ENCODE data around the gene ZIC2. TPM values are rescaled to one million over a fixed set of nuclear protein-coding genes. Genes with fewer than 3 reads are reported as not detected.

ZIC2 gene
- total RNA-seq, 4 donors from 2014 or later, result not detected

- Histone ChIP-seq H3K9me3 (peaks cover 0 to 3% (median 0%) of the 10 kb centered on the region in 4 donors), H3K4me3 (no peak overlapping the region), H3K4me1 (peaks cover 0 to 58% (median 17%) of the 10 kb centered on the region in 4 donors), H3K27ac (no peak overlapping the region), H3K36me3 (no peaks in the 10 kb centered on the region), H3K27me3 (peaks cover 8 to 85% of the 10 kb centered on the region in 2 donors)
- TF ChIP-seq POLR2A (IDR thresholded peaks at IDR 0.05) (no peak), EP300 (IDR thresholded peaks at IDR 0.05) (no peak), CTCF (IDR thresholded peaks at IDR 0.05) (no peak)
- WGBS, 2 donors, result 7 to 14% methylated on average over 19 to 30 of the region's 44 CpGs
- no peak for DNase-seq (ENCODE audit: low spot score in 2 of 2)
Measured at GRCh38 chr13:99984461-99985240, 3.1 kb downstream of the ZIC2 start.

- peaks cover 0 to 3% (median 0%) of the 10 kb centered on the region in 4 donors for H3K9me3 ChIP-seq
- 11 to 13% methylated on average over 10 to 20 of the region's 55 CpGs for WGBS, 2 donors
- H3K27me3 ChIP-seq, result peaks cover 5 to 86% of the 10 kb centered on the region in 2 donors
- H3K4me1 ChIP-seq, result peaks cover 0 to 58% (median 11%) of the 10 kb centered on the region in 4 donors
- no peak for DNase-seq (ENCODE audit: low spot score in 2 of 2)
- H3K4me3 ChIP-seq, result no peak overlapping the region
- no peak overlapping the region for H3K27ac ChIP-seq
- TF ChIP-seq POLR2A (IDR thresholded peaks at IDR 0.05), result no peak
- TF ChIP-seq CTCF (IDR thresholded peaks at IDR 0.05), result no peak
- no peak for TF ChIP-seq EP300 (IDR thresholded peaks at IDR 0.05)
- H3K36me3 ChIP-seq, result no peaks in the 10 kb centered on the region
Measured at GRCh38 chr13:99985241-99985874, 3.8 kb downstream of the ZIC2 start.

GRCh38 chr13:99985886-99986527 is 4.4 kb downstream of the ZIC2 start:
- no peak overlapping the region for H3K4me3 ChIP-seq
- H3K36me3 ChIP-seq, result no peaks in the 10 kb centered on the region
- peaks cover 0 to 3% (median 0%) of the 10 kb centered on the region in 4 donors for H3K9me3 ChIP-seq
- TF ChIP-seq EP300 (IDR thresholded peaks at IDR 0.05), result peak in 1 of 2 donors; percentile 38
- no peak for TF ChIP-seq CTCF (IDR thresholded peaks at IDR 0.05)
- H3K4me1 ChIP-seq, result peaks cover 0 to 58% (median 8%) of the 10 kb centered on the region in 4 donors
- DNase-seq (ENCODE audit: low spot score in 2 of 2), result no peak
- H3K27ac ChIP-seq, result no peak overlapping the region
- WGBS, 2 donors, result 22 to 26% methylated on average over 15 of the region's 15 CpGs
- H3K27me3 ChIP-seq, result peaks cover 5 to 87% of the 10 kb centered on the region in 2 donors

- Histone ChIP-seq H3K4me1 (peaks cover 0 to 58% (median 5%) of the 10 kb centered on the region in 4 donors), H3K4me3 (no peak overlapping the region), H3K36me3 (no peaks in the 10 kb centered on the region), H3K27ac (no peak overlapping the region), H3K9me3 (peaks cover 0 to 3% (median 0%) of the 10 kb centered on the region in 4 donors), H3K27me3 (peaks cover 5 to 92% of the 10 kb centered on the region in 2 donors)
- DNase-seq (ENCODE audit: low spot score in 2 of 2), result no peak
- WGBS, 2 donors, result 23 to 35% methylated on average over 8 of the region's 8 CpGs
- TF ChIP-seq CTCF (IDR thresholded peaks at IDR 0.05), result no peak
Measured at GRCh38 chr13:99986741-99987140, 5.2 kb downstream of the ZIC2 start.
